ENCODE measurements around the gene CDK15.

The CDK15 gene

DNA sequence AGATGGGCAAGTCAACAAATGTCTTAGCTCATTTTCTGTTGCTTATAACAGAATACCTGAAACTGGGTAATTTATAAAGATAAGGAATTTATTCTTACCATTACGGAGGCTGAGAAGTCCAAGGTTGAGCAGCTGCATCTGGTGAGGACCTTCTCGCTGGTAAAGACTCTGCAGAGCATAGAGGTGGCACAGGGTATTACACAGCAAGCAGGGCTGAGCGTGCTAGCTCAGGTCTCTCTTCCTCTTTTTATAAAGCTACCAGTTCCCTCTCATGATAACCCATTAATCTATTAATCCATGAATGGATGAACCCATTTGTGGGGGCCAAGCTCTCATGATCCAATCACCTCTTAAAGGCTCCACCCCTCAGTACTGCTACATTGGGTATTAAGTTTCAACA lies 109.1 kb downstream of the CDK15 start:
- DNase-seq, result no peak

- DNase-seq, result no peak
Measured at GRCh38 chr2:201916565-201916964, 110.2 kb downstream of the CDK15 start.

- DNase-seq, result no peak
Measured at GRCh38 chr2:201918616-201919307, 112.4 kb downstream of the CDK15 start.

- DNase-seq, result no peak
Measured at GRCh38 chr2:201919308-201919634, 112.9 kb downstream of the CDK15 start.

DNA sequence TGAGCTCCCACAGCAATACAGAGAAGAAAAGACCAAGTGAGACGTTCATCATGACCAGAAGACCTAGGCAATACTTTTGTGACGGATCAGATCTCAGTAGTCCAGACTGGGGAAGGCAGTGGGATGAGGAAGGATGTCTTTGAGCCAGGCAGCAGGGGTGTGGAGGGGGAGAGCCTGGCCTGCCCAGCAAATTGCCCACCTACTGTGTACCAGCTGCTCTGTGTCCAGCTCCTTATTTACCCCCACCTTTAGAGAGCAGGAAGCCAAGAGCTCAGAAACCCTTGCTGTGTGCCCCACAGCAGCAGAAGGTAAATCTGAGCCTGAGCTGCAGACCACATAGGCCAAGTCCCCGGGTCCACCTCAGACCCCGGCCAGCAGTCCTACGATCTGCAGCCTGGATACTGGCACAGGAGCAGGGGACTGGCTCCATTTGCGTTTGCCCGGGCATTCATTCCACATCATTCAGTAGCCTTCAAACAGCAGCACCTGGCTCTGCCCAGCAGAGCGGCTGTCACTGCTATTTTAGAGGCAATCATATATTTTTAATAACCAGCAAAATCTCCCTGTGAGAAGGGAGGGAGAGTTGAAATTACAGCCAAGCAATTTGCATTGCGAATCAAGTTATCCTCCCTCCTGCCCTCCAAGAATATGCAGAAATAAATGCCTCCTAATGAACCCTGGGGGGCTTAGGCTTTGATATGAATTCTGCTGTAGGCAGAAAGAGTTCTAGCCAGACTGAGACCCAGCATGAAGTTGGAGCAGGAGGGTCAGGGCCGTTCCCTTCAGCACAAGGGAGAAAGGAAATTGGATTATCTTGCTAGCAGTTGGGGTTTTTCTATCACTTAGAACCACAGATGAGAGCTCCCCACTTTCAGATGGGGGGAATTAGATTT lies 117.3 kb downstream of the CDK15 start:
- DNase-seq, result no peak

GRCh38 chr2:201924453-201924852 lies 118.1 kb downstream of the CDK15 start:
- no peak for DNase-seq

- no peak for DNase-seq
Measured at GRCh38 chr2:201925056-201925455, 118.7 kb downstream of the CDK15 start.

DNA sequence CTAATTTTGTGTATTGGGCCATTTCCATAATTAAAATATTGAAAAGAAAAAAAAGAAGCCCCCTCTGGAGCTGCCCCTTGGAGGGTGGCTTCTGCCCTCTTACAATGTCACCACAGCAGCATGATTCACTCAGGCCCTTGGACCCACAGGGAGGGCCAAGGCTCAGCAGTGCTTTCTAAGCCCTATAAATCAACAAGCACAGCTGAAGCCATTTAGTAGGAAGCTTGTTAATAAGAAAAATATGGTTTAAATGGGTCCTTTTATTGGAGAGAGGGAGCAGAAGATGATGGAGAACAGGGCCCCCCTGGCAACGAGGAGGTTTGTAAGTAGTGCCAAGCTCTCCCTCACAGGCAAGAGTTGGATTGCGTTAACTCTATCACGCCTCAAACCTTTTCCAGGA lies 119.7 kb downstream of the CDK15 start:
- DNase-seq, result no peak

- no peak for DNase-seq
Measured at GRCh38 chr2:201928363-201928762, 122.0 kb downstream of the CDK15 start.

DNA sequence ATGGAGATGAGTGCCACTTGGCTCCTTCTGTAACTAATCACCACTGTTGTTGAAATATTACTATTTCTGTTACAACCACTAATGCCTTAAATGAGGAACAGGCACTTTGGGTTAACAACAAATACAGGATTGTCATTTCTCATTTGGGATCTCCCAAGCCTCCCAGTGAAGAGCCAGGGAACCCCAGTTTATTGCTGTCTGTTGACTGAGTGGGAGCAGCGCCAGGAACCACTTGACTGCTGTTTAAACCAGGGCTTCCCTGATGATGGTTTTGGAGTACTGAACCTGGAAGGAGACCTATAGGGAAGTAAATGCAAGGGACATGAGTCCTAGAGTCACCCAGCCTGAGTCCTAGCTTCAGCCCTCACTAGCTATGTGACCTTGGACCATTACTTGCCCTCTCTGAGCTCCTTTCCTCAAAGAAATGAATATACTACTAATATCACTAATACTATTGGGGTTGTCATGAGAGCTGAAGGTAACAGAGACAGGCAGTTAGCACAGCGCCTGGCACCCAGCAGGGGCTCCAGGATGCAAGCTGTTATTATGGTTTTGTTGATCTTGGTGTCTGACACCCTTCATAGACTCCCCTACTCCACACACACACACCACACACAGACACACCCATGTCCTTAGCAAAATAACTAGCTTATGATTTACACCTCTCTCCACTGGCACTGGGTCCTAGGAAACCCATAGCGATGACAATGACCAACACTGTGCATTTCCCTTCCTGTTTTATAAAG lies 123.1 kb downstream of the CDK15 start:
- no peak for DNase-seq

- DNase-seq, result no peak
Measured at GRCh38 chr2:201930043-201930442, 123.7 kb downstream of the CDK15 start.

GRCh38 chr2:201930831-201931230 lies 124.5 kb downstream of the CDK15 start:
- no peak for DNase-seq

DNA sequence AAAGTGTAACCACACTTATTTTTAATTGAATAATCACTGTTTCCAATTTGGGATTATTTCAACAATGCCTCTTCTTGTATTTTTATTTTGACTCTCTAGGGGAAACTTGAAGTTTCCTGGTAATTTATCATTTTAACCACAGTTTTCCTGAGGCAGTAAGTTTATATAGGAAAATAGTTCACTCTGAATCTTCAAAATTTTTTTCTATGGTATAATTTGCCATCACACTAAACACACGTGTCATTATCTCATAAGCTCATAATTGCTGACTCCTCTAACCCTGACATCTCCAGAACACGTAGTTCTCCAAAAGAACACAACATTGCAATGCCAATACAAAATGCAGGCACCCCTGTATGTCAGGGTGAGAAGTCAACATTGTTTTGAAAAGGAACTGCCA lies 125.1 kb downstream of the CDK15 start:
- no peak for DNase-seq

GRCh38 chr2:201931951-201932350 lies 125.6 kb downstream of the CDK15 start:
- no peak for DNase-seq

- no peak for DNase-seq
Measured at GRCh38 chr2:201932511-201932910, 126.2 kb downstream of the CDK15 start.

GRCh38 chr2:201933792-201934237 lies 127.5 kb downstream of the CDK15 start:
- DNase-seq, result no peak

DNA sequence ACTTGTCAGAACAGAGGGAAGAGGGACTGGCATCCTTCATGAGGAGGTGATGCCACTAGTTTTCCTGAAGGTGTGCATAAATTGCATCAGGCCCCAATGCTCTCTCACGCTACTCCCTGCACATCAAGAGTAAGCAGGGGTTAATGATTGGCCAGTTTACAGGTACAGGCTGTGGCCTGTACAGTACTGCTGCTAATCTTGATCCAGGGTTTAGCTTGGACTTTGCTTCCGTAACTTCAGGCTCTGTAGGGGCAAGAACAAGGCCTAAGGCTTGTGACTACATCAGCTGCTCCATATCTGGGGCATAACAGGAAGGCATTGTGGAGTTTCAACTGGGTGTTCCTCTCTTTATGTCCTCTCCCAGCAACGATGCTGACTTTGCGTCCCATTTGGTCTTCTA lies 130.5 kb downstream of the CDK15 start:
- no peak for DNase-seq

DNA sequence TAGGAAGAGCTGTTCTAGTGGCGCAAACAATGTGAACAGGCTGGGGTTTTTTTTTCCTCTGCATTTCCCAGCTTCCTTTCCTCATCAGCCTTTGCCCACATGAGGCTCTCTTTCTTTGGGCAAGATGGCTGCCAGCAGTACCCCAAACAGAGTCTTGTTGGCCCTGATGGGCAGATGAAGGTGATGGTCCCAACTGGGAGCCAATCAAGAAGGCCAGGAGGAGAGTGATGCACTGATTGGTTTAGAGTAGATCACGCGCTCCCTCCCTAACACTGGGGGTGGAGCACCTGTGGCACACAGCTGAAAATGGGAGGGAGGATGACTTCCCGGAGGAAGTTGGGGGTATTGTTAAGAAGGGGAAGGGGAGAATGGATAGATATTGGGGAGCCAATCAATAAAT lies 131.0 kb downstream of the CDK15 start:
- DNase-seq, result no peak

GRCh38 chr2:201938156-201938775 lies 131.9 kb downstream of the CDK15 start:
- no peak for DNase-seq

- no peak for DNase-seq
Measured at GRCh38 chr2:201938781-201939180, 132.4 kb downstream of the CDK15 start.

GRCh38 chr2:201939453-201939941 lies 133.2 kb downstream of the CDK15 start:
- no peak for DNase-seq

- DNase-seq, result no peak
Measured at GRCh38 chr2:201942531-201942930, 136.2 kb downstream of the CDK15 start.

Measured in CD4-positive, alpha-beta T cell treated with Interleukin-21 for 1 hour (primary cell).